HepG2 (cell line): Measurements from ENCODE around the gene PARN.

Experiments
- PHF20 ChIP-seq: sonication (generic); formaldehyde crosslinking; IDR thresholded peaks from 2 replicates; pipeline ENCODE4 v1.5.0; 2020; ENCODE audit warnings: mild to moderate bottlenecking, missing genetic modification reagents
- TF ChIP-seq, protein P1 (sequence below): sonication (generic); formaldehyde crosslinking; IDR thresholded peaks from 2 replicates; pipeline ENCODE4 v1.8.1; 2022; ENCODE audit warnings: mild to moderate bottlenecking, missing genetic modification reagents

DNA sequence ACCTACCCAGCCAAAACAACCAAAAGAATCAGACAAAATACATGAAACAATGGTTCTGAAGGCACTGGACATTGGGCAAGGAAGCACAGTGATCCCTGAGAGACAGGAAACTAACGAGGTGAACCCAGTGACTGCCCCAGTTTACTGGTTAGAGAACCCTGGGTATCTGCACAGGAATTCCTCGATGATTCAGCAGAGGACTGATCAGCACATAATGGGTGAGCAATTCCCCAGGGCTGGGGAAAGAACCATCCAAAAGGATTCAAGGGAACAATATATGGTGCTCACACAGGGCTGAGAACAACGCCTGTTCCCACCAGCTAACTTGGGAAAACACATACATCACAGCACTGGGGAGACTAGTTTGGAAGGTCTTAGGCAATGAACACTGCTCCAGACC lies 167.2 kb downstream of the PARN start:
- TF ChIP-seq PHF20 (CRISPR knock-in tag), result no peak
- TF ChIP-seq, protein P1, sequence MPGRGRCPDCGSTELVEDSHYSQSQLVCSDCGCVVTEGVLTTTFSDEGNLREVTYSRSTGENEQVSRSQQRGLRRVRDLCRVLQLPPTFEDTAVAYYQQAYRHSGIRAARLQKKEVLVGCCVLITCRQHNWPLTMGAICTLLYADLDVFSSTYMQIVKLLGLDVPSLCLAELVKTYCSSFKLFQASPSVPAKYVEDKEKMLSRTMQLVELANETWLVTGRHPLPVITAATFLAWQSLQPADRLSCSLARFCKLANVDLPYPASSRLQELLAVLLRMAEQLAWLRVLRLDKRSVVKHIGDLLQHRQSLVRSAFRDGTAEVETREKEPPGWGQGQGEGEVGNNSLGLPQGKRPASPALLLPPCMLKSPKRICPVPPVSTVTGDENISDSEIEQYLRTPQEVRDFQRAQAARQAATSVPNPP (CRISPR knock-in tag), result no peak
